ENCODE measurements around the gene TWNK. TPM values are rescaled to one million over a fixed set of nuclear protein-coding genes. Genes with fewer than 3 reads are reported as not detected.

TWNK gene
- total RNA-seq, 1 donor = 3.3 TPM

DNA sequence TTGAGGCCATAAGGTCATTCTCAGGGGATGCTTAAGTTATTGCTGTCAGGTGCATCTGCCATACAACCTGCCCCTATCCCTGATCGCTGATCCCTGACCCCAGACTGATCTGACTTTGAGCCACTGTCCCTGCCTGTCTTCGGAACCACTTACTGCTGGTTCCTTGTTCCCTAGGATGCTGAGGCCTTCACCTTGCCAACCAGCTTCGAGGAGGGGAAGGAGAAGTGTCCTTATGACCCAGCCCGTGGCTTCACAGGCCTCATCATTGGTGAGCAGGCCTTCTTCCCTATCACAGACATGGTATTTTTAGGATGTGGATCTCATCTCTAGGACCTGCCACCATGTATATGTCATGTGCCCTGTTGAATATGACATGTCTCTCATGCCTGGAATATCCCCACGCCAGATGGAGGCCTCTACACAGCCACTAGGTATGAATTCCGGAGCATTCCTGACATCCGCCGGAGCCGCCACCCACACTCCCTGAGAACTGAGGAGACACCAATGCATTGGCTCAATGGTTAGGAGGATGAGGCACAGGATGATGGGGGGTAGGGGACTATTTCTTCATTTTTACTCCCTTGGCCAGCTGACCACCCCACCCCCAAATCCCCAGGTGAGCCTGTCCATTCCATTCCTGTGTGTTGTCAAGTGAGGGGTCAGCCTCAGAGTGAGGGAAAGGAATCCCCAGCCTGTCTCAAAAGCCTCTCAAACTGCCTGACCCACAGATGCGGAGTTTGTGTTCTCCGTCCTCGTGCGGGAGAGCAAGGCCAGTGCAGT lies 9.0 kb upstream of the TWNK start:
- Histone ChIP-seq H3K4me2 (ENCODE audit: insufficient read depth, low read length) (no peak overlapping the region), H2AFZ (ENCODE audit: low read length) (no peak overlapping the region), H3K4me3 (ENCODE audit: insufficient read depth, low read length) (no peak overlapping the region), H3K27me3 (ENCODE audit: insufficient read depth, low read length) (no peaks in the 10 kb centered on the region), H3K27ac (ENCODE audit: low read depth, low read length) (no peak overlapping the region), H4K20me1 (ENCODE audit: insufficient read depth, low read length) (no peaks in the 10 kb centered on the region), H3K36me3 (ENCODE audit: insufficient read depth, low read length) (peaks cover 12% of the 10 kb centered on the region), H3K79me2 (ENCODE audit: insufficient read depth, low read length) (no peaks in the 10 kb centered on the region), H3K9me3 (ENCODE audit: low read depth, low read length) (no peaks in the 10 kb centered on the region), H3K4me1 (ENCODE audit: insufficient read depth, low read length) (no peaks in the 10 kb centered on the region)
- no peak for DNase-seq (ENCODE audit: insufficient read length, low spot score, missing footprints)
- TF ChIP-seq, protein P1, sequence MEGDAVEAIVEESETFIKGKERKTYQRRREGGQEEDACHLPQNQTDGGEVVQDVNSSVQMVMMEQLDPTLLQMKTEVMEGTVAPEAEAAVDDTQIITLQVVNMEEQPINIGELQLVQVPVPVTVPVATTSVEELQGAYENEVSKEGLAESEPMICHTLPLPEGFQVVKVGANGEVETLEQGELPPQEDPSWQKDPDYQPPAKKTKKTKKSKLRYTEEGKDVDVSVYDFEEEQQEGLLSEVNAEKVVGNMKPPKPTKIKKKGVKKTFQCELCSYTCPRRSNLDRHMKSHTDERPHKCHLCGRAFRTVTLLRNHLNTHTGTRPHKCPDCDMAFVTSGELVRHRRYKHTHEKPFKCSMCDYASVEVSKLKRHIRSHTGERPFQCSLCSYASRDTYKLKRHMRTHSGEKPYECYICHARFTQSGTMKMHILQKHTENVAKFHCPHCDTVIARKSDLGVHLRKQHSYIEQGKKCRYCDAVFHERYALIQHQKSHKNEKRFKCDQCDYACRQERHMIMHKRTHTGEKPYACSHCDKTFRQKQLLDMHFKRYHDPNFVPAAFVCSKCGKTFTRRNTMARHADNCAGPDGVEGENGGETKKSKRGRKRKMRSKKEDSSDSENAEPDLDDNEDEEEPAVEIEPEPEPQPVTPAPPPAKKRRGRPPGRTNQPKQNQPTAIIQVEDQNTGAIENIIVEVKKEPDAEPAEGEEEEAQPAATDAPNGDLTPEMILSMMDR (IDR thresholded peaks at IDR 0.05; ENCODE audit: extremely low read depth, low read depth, low read length) = no peak

DNA sequence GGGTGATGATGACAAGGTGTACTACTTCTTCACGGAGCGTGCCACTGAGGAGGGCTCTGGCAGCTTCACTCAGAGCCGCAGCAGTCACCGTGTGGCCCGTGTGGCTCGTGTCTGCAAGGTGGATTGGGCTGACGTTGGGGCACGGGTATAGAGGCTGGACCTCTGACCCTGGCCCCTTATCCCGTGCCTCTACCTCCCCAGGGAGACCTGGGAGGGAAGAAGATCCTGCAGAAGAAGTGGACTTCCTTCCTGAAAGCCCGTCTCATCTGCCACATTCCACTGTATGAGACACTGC lies 8.5 kb upstream of the TWNK start:
- Histone ChIP-seq H3K27me3 (ENCODE audit: insufficient read depth, low read length) (no peaks in the 10 kb centered on the region), H3K36me3 (ENCODE audit: insufficient read depth, low read length) (peaks cover 12% of the 10 kb centered on the region), H3K79me2 (ENCODE audit: insufficient read depth, low read length) (no peaks in the 10 kb centered on the region), H3K4me3 (ENCODE audit: insufficient read depth, low read length) (no peak overlapping the region), H3K27ac (ENCODE audit: low read depth, low read length) (no peak overlapping the region), H2AFZ (ENCODE audit: low read length) (no peak overlapping the region), H4K20me1 (ENCODE audit: insufficient read depth, low read length) (no peaks in the 10 kb centered on the region), H3K9me3 (ENCODE audit: low read depth, low read length) (no peaks in the 10 kb centered on the region), H3K4me2 (ENCODE audit: insufficient read depth, low read length) (no peak overlapping the region), H3K4me1 (ENCODE audit: insufficient read depth, low read length) (no peaks in the 10 kb centered on the region)
- DNase-seq (ENCODE audit: insufficient read length, low spot score, missing footprints) = no peak
- TF ChIP-seq, protein P1 (IDR thresholded peaks at IDR 0.05; ENCODE audit: extremely low read depth, low read depth, low read length) = no peak

DNA sequence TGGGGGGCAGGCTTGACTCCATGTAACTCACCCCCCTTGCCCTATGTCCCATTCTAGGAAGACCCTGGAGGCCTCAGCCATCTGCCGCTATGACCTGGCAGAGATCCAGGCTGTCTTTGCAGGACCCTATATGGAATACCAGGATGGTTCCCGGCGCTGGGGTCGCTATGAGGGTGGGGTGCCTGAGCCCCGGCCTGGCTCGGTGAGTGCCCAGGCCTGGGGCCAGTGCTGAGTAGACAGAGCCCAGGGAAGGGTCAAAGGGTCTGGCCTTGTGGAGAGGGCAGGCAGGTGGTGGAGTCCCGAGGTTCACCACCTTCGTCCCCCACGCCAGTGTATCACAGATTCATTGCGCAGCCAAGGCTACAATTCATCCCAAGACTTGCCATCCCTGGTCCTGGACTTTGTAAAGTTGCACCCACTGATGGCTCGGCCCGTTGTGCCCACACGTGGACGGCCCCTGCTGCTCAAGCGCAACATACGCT lies 7.5 kb upstream of the TWNK start:
- Histone ChIP-seq H3K27ac (ENCODE audit: low read depth, low read length) (no peak overlapping the region), H3K4me3 (ENCODE audit: insufficient read depth, low read length) (no peak overlapping the region), H2AFZ (ENCODE audit: low read length) (no peak overlapping the region), H3K4me2 (ENCODE audit: insufficient read depth, low read length) (no peak overlapping the region), H3K27me3 (ENCODE audit: insufficient read depth, low read length) (no peaks in the 10 kb centered on the region), H4K20me1 (ENCODE audit: insufficient read depth, low read length) (no peaks in the 10 kb centered on the region), H3K79me2 (ENCODE audit: insufficient read depth, low read length) (no peaks in the 10 kb centered on the region), H3K36me3 (ENCODE audit: insufficient read depth, low read length) (peaks cover 13% of the 10 kb centered on the region), H3K9me3 (ENCODE audit: low read depth, low read length) (no peaks in the 10 kb centered on the region), H3K4me1 (ENCODE audit: insufficient read depth, low read length) (no peaks in the 10 kb centered on the region)
- DNase-seq (ENCODE audit: insufficient read length, low spot score, missing footprints) = no peak
- TF ChIP-seq, protein P1 (IDR thresholded peaks at IDR 0.05; ENCODE audit: extremely low read depth, low read depth, low read length) = no peak

DNA sequence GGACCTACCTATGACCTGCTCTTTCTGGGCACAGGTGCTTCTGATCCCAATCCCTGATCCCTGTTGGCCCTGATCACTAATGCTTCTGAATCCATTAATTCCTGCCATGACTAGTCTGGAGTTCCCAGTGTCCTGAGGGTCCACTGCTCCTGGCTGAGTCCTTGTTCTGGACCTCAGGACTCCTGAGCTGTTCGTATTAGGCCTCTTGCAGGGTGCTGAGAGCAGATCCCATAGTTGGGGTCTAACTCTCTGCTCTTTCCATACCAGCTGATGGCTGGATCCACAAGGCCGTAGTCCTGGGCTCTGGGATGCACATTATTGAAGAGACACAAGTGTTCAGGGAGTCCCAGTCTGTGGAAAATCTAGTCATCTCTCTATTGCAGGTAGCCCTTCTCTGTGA lies 7.0 kb upstream of the TWNK start:
- TF ChIP-seq, protein P1 (IDR thresholded peaks at IDR 0.05; ENCODE audit: extremely low read depth, low read depth, low read length) = no peak
- Histone ChIP-seq H2AFZ (ENCODE audit: low read length) (no peak overlapping the region), H3K9me3 (ENCODE audit: low read depth, low read length) (no peaks in the 10 kb centered on the region), H3K4me3 (ENCODE audit: insufficient read depth, low read length) (no peak overlapping the region), H3K27ac (ENCODE audit: low read depth, low read length) (no peak overlapping the region), H4K20me1 (ENCODE audit: insufficient read depth, low read length) (no peaks in the 10 kb centered on the region), H3K4me2 (ENCODE audit: insufficient read depth, low read length) (no peak overlapping the region), H3K79me2 (ENCODE audit: insufficient read depth, low read length) (no peaks in the 10 kb centered on the region), H3K27me3 (ENCODE audit: insufficient read depth, low read length) (no peaks in the 10 kb centered on the region), H3K36me3 (ENCODE audit: insufficient read depth, low read length) (peaks cover 18% of the 10 kb centered on the region), H3K4me1 (ENCODE audit: insufficient read depth, low read length) (no peaks in the 10 kb centered on the region)
- DNase-seq (ENCODE audit: insufficient read length, low spot score, missing footprints) = no peak

Data from osteoblast (primary cell).